IMR-90 (cell line): ENCODE measurements around the gene SYNGR4. TPM values are rescaled to one million over a fixed set of nuclear protein-coding genes. Genes with fewer than 3 reads are reported as not detected.

Experiments used
- ATAC-seq: fragments of 200-7000 bp; cut with Tn5 transposase; 2 replicates; pipeline ENCODE4 v1.9.1; 2020; ENCODE audit warnings: low read depth, mild to moderate bottlenecking, moderate library complexity
- BruUV-seq: library from RNA; stranded (reverse); fragments of 400-500 nt; replicated peaks from 2 replicates; lab custom pipeline; 2021; lab: Mats Ljungman, UMichigan
- CTCF ChIA-PET: fragments of 300-600 bp; formaldehyde crosslinking; extraction: SDS; loops from one replicate; lab custom pipeline; 2021; ENCODE audit warnings: antibody characterized with exemption; lab: Yijun Ruan, JAX
- POLR2A ChIA-PET: fragments of 300-600 bp; sonication (Branson Sonifier 250); formaldehyde crosslinking; loops from one replicate; lab custom pipeline; 2022; ENCODE audit warnings: antibody characterized with exemption; ENCODE audit not compliant: unreplicated experiment; lab: Charles Lee
- DNase-seq: peaks from one replicate; pipeline ENCODE4 v3.0.0; 2013
- H2AFZ ChIP-seq: replicated peaks from 2 replicates; pipeline ENCODE3; 2013; ENCODE audit warnings: low read length, mild to moderate bottlenecking; ENCODE audit not compliant: poor library complexity
- H2AK5ac ChIP-seq: 2 replicates; pipeline ENCODE4 v1.6.1; 2013; ENCODE audit warnings: low read depth, low read length, inconsistent platforms
- H2AK9ac ChIP-seq: replicated peaks from 2 replicates; pipeline ENCODE3; 2013; ENCODE audit warnings: mild to moderate bottlenecking, low read depth, low read length, moderate library complexity; ENCODE audit not compliant: poor library complexity
- H2BK120ac ChIP-seq: 2 replicates; pipeline ENCODE4 v1.6.1; 2013; ENCODE audit warnings: low read depth, low read length, inconsistent platforms
- H2BK15ac ChIP-seq: 3 replicates; pipeline ENCODE4 v1.6.1; 2013; ENCODE audit warnings: low read depth, low read length, inconsistent platforms
- H2BK20ac ChIP-seq: 2 replicates; pipeline ENCODE4 v1.6.1; 2013; ENCODE audit warnings: low read depth, mild to moderate bottlenecking, inconsistent platforms, low read length, moderate library complexity
- H2BK5ac ChIP-seq: 2 replicates; pipeline ENCODE4 v1.6.1; 2013; ENCODE audit warnings: mild to moderate bottlenecking, low read depth, low read length, inconsistent platforms; ENCODE audit not compliant: poor library complexity, severe bottlenecking
- H3K14ac ChIP-seq: replicated peaks from 2 replicates; pipeline ENCODE4 v1.6.1; 2013; ENCODE audit warnings: low read depth, low read length, inconsistent platforms
- H3K18ac ChIP-seq: 2 replicates; pipeline ENCODE4 v1.6.1; 2013; ENCODE audit warnings: low read depth, low read length, control low read depth
- H3K23ac ChIP-seq: 2 replicates; pipeline ENCODE4 v1.6.1; 2013; ENCODE audit warnings: low read depth, low read length, inconsistent platforms
- H3K27ac ChIP-seq: 2 replicates; pipeline ENCODE4 v1.5.1; 2013; ENCODE audit warnings: mild to moderate bottlenecking, control low read depth, low read length; ENCODE audit not compliant: insufficient read depth
- H3K27me3 ChIP-seq: 2 replicates; pipeline ENCODE4 v1.6.1; 2013; ENCODE audit warnings: low read length; ENCODE audit not compliant: control insufficient read depth, insufficient read depth
- H3K36me3 ChIP-seq: 2 replicates; pipeline ENCODE4 v1.6.1; 2013; ENCODE audit warnings: low read length, mixed read lengths; ENCODE audit not compliant: control insufficient read depth, insufficient read depth
- H3K4ac ChIP-seq: 2 replicates; pipeline ENCODE4 v1.6.1; 2013; ENCODE audit warnings: low read depth, low read length, inconsistent platforms
- H3K4me1 ChIP-seq: 2 replicates; pipeline ENCODE4 v1.6.1; 2013; ENCODE audit warnings: low read length, mixed read lengths; ENCODE audit not compliant: control insufficient read depth, insufficient read depth
- H3K4me2 ChIP-seq: 2 replicates; pipeline ENCODE4 v1.6.1; 2013; ENCODE audit warnings: low read depth, mild to moderate bottlenecking, control low read depth, low read length, moderate library complexity
- H3K4me3 ChIP-seq: 2 replicates; pipeline ENCODE4 v1.5.1; 2013; ENCODE audit warnings: low read depth, mild to moderate bottlenecking, control low read depth, low read length, moderate library complexity; ENCODE audit not compliant: insufficient read depth
- H3K56ac ChIP-seq: 2 replicates; pipeline ENCODE4 v1.6.1; 2013; ENCODE audit warnings: low read length, inconsistent platforms; ENCODE audit not compliant: insufficient read depth; ENCODE audit errors: extremely low read depth
- H3K79me1 ChIP-seq, 2 experiments: 2 replicates each; pipeline ENCODE4 v1.6.1; 2013; ENCODE audit warnings: low read length in 2 of 2, inconsistent platforms in 1 of 2, low read depth in 1 of 2
- H3K9ac ChIP-seq: 2 replicates; pipeline ENCODE4 v1.6.1; 2013; ENCODE audit warnings: low read depth, low read length, control low read depth
- H3K9me1 ChIP-seq: 2 replicates; pipeline ENCODE4 v1.6.1; 2013; ENCODE audit warnings: low read length, inconsistent platforms; ENCODE audit not compliant: insufficient read depth
- H3K9me3 ChIP-seq: 2 replicates; pipeline ENCODE4 v1.6.1; 2013; ENCODE audit warnings: low read length; ENCODE audit not compliant: control insufficient read depth, insufficient read depth
- H4K20me1 ChIP-seq: 2 replicates; pipeline ENCODE4 v1.6.1; 2013; ENCODE audit warnings: low read length, inconsistent platforms; ENCODE audit not compliant: insufficient read depth
- H4K5ac ChIP-seq: 2 replicates; pipeline ENCODE4 v1.6.1; 2013; ENCODE audit warnings: mild to moderate bottlenecking, low read depth, low read length, control low read depth
- H4K8ac ChIP-seq, 2 experiments: 2 replicates each; pipeline ENCODE4 v1.6.1; 2013; ENCODE audit warnings: low read depth in 2 of 2, low read length in 2 of 2, control low read depth in 1 of 2, inconsistent platforms in 1 of 2
- H4K91ac ChIP-seq: 2 replicates; pipeline ENCODE4 v1.6.1; 2013; ENCODE audit warnings: low read depth, low read length, inconsistent platforms; ENCODE audit not compliant: insufficient read depth
- CEBPB ChIP-seq: IDR thresholded peaks from 2 replicates; pipeline ENCODE4 v1.6.1; 2012; ENCODE audit warnings: low read depth, low read length, improper control_type of control experiment
- CHD1 ChIP-seq: IDR thresholded peaks from 2 replicates; pipeline ENCODE4 v1.6.1; 2012; ENCODE audit warnings: low read depth, low read length, improper control_type of control experiment
- CTCF ChIP-seq: conservative IDR thresholded peaks from 2 replicates; pipeline ENCODE4 v1.5.1; 2012; ENCODE audit warnings: mild to moderate bottlenecking, low read depth, low read length, improper control_type of control experiment
- FOS ChIP-seq: fragments of 150-350 bp; IDR thresholded peaks from 2 replicates; pipeline ENCODE4 v1.6.1; 2016; ENCODE audit warnings: low read depth, low read length
- MAFK ChIP-seq: IDR thresholded peaks from 2 replicates; pipeline ENCODE4 v1.6.1; 2012; ENCODE audit warnings: low read depth, low read length, improper control_type of control experiment
- MXI1 ChIP-seq: IDR thresholded peaks from 2 replicates; pipeline ENCODE4 v1.6.1; 2012; ENCODE audit warnings: low read depth, mild to moderate bottlenecking, low read length, moderate library complexity, borderline replicate concordance
- NFE2L2 ChIP-seq: fragments of 150-350 bp; IDR thresholded peaks from 2 replicates; pipeline ENCODE4 v1.6.1; 2016; ENCODE audit warnings: low read depth, mild to moderate bottlenecking, low read length
- POLR2A ChIP-seq: IDR thresholded peaks from 2 replicates; pipeline ENCODE4 v1.6.1; 2012; ENCODE audit warnings: mild to moderate bottlenecking, low read depth, low read length
- RCOR1 ChIP-seq: IDR thresholded peaks from 2 replicates; pipeline ENCODE4 v1.6.1; 2012; ENCODE audit warnings: mild to moderate bottlenecking, low read length, improper control_type of control experiment; ENCODE audit not compliant: insufficient replicate concordance
- RFX5 ChIP-seq: IDR thresholded peaks from 2 replicates; pipeline ENCODE4 v1.8.0; 2012; ENCODE audit warnings: low read depth, mild to moderate bottlenecking, low read length, moderate library complexity
- SMC3 ChIP-seq: fragments of 150-350 bp; IDR thresholded peaks from 2 replicates; pipeline ENCODE4 v1.6.1; 2016; ENCODE audit warnings: low read depth, mild to moderate bottlenecking, antibody characterized with exemption, low read length, moderate library complexity
- USF2 ChIP-seq: fragments of 150-350 bp; IDR thresholded peaks from 2 replicates; pipeline ENCODE4 v1.6.1; 2017; ENCODE audit warnings: mild to moderate bottlenecking, antibody characterized with exemption, low read length, low read depth
- WGBS, 2 experiments: methylation state at CpG; one replicate each; pipeline versions ENCODE4 v1.1.5 to v1.1.7; 2013; ENCODE audit warnings: missing lambda C conversion rate in 2 of 2; ENCODE audit not compliant: insufficient read length in 1 of 2; ENCODE audit errors: extremely low coverage in 2 of 2; 5-methylcytosine and 5-hydroxymethylcytosine counted together
- dilution Hi-C: fragments of 300-500 bp; cut with HindIII; formaldehyde crosslinking; loops from one replicate; pipeline ENCODE4 v1.14.3; 2018; ENCODE audit warnings: low sequenced_read_pairs; ENCODE audit not compliant: unreplicated experiment
- in situ Hi-C: fragments of 300-500 bp; cut with MboI; formaldehyde crosslinking; loops from 3 replicates; pipeline ENCODE4 v1.14.3; 2019; ENCODE audit warnings: low sequenced_read_pairs, inconsistent platforms, mixed read lengths
- intact Hi-C: fragments of 100-400 bp; cut with micrococcal nuclease; formaldehyde crosslinking; loops from 2 replicates; pipeline ENCODE4 v1.10.0; 2022
- polyA plus RNA-seq, 3 experiments: library from polyadenylated mRNA; depleted of rRNA; stranded (reverse); fragments of >200 nt; gene quantifications; 2 replicates each; pipeline ENCODE4 v1.2.3, GENCODE V29; 2012; ENCODE audit warnings: low replicate concordance in 1 of 3
- total RNA-seq: library from RNA; depleted of rRNA; stranded (reverse); fragments of >200 nt; gene quantifications from 2 replicates; pipeline ENCODE4 v1.2.3, GENCODE V29; 2012

SYNGR4 gene
- total and polyA plus RNA-seq, 2 of the 4 experiments (the other 2 are of a cell fraction): not detected

GRCh38 chr19:48403606-48404005 is 39.4 kb downstream of the SYNGR4 start:
- Histone ChIP-seq H2AK9ac (peak overlapping the region; percentile 85), H3K4me3 (no peak overlapping the region), H3K9me1 (no peaks in the 10 kb centered on the region), H3K79me1 (no peaks in the 10 kb centered on the region), H2AK5ac (no peak overlapping the region), H4K8ac (peak overlapping the region in 1 of 2 experiments; percentile 97; a peak in 3 of 4 replicates), H4K20me1 (no peaks in the 10 kb centered on the region), H3K9me3 (no peaks in the 10 kb centered on the region), H3K56ac (no peak overlapping the region), H3K27me3 (peaks cover 2% of the 10 kb centered on the region; the same call in 1 of the 2 replicates), H2BK20ac (no peak overlapping the region), H3K14ac (peak overlapping the region; percentile 60; the same call in 1 of the 2 replicates), H2AFZ (peak overlapping the region; percentile 90), H3K9ac (no peak overlapping the region), H3K4ac (no peak overlapping the region; the same call in 1 of the 2 replicates), H2BK120ac (no peak overlapping the region), H3K4me2 (no peak overlapping the region), H3K4me1 (no peaks in the 10 kb centered on the region), H4K5ac (peak overlapping the region; percentile 18; the same call in 1 of the 2 replicates), H3K27ac (no peak overlapping the region), H4K91ac (no peak overlapping the region), H3K23ac (no peak overlapping the region), H2BK15ac (no peak overlapping the region), H3K18ac (no peak overlapping the region), H2BK5ac (no peak overlapping the region), H3K36me3 (no peaks in the 10 kb centered on the region)
- TF ChIP-seq SMC3: no peak
- no peak for TF ChIP-seq CEBPB
- no peak for TF ChIP-seq MXI1
- TF ChIP-seq FOS: no peak
- TF ChIP-seq RFX5: no peak
- no peak for TF ChIP-seq POLR2A
- no peak for TF ChIP-seq RCOR1
- TF ChIP-seq CTCF: no peak
- no peak for TF ChIP-seq MAFK
- TF ChIP-seq NFE2L2: no peak
- TF ChIP-seq CHD1: no peak
- TF ChIP-seq USF2: no peak
- in situ Hi-C loops (no loop called here), dilution Hi-C loops (no loop called here), intact Hi-C loops (no loop called here)
- ChIA-PET POLR2A (interaction anchor here (0.6 kb wide), 1 partner anchor 10 kb away, joined by 3 read pairs; the partner anchor contains the start of gene GRIN2D), CTCF (no interaction called here)
- no CpG with 5 or more reads among the region's 3 CpGs for WGBS, 2 experiments
- BruUV-seq: no TSS peak
- peak; percentile 71 for DNase-seq
- peak; percentile 82 for ATAC-seq
